ENCODE measurements around the gene TIMM10.

The TIMM10 gene

DNA sequence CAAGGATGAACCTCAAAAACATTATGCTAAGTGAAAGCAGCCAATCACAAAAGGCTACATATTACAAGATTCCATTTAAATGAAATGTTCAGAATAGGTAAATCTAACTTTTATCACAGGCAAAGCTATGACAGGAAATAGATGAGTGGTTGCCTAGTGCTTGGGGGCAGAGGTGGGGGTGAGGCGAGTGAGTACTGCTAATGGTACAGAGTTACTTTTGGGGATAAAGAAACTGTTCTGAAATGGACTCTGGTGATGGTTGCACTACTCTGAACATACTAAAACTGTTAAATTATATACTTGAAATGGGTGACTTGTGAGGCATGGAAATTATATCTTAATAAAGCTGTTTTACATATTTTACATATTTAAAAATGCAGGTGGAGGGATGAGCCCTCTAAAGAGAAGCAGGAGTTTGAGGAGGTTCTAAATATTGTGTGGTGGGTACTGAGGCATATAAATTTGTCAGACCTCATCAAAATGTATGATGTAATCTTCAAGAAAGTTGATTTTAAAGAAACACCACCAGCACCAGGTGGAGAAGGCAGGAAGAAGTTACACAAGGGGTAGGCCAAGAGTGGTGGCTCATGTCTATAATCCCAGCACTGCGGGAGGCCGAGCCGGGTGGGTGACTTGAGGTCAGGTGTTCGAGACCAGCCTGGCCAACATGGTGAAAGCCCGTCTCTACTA lies 18.7 kb downstream of the TIMM10 start:
- no peaks in the 10 kb centered on the region for H3K4me1 ChIP-seq (ENCODE audit: insufficient read depth, poor library complexity, severe bottlenecking)
- no peak overlapping the region for H3K27ac ChIP-seq (ENCODE audit: poor library complexity, severe bottlenecking)
- ATAC-seq (ENCODE audit: low read depth) (no peak), DNase-seq (ENCODE audit: low spot score) (no peak)
- no peaks in the 10 kb centered on the region for H3K36me3 ChIP-seq (ENCODE audit: low read depth)
- H3K27me3 ChIP-seq (ENCODE audit: insufficient read depth, poor library complexity, severe bottlenecking) = peaks cover 13% of the 10 kb centered on the region
- no peaks in the 10 kb centered on the region for H3K9me3 ChIP-seq (ENCODE audit: severe bottlenecking)
- H3K4me3 ChIP-seq (ENCODE audit: severe bottlenecking) = no peak overlapping the region
- TF ChIP-seq, protein P1, sequence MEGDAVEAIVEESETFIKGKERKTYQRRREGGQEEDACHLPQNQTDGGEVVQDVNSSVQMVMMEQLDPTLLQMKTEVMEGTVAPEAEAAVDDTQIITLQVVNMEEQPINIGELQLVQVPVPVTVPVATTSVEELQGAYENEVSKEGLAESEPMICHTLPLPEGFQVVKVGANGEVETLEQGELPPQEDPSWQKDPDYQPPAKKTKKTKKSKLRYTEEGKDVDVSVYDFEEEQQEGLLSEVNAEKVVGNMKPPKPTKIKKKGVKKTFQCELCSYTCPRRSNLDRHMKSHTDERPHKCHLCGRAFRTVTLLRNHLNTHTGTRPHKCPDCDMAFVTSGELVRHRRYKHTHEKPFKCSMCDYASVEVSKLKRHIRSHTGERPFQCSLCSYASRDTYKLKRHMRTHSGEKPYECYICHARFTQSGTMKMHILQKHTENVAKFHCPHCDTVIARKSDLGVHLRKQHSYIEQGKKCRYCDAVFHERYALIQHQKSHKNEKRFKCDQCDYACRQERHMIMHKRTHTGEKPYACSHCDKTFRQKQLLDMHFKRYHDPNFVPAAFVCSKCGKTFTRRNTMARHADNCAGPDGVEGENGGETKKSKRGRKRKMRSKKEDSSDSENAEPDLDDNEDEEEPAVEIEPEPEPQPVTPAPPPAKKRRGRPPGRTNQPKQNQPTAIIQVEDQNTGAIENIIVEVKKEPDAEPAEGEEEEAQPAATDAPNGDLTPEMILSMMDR (IDR thresholded peaks at IDR 0.05; ENCODE audit: poor library complexity, severe bottlenecking) = no peak

DNA sequence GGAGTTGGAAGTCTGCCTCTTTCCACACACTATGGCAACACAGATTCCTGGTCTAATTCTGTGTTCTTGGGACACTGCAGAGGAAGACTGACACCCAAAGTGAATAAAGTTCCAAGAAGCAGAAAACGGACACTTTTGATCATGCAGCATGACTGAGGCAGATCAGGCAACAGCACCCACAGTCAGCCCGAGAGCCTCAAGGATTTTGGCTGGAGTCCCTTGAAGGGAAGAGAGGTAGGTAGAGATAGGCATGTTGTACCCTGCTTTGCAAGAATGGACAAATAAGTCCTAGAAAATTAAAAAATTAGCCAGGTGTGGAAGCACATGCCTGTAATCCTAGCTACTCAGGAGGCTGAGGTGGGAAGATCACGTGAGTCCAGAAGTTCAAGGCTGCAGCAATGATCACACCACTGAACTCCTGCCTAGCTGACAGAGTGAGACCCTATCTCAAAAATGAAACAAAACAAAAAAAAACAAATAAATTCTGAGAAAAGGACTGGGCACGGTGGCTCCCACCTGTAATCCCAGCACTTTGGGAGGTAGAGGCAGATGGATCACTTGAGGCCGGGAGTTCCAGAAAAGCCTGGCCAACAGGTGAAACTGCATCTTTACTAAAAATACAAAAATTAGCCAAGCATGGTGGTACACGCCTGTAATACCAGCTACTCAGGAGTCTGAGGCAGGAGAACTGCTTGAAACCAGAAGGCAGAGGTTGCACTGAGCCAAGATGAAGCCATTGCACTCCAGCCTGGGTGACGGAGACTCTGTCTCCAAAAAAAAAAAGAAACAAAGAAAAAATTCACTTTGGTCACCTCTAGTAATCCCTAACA lies 22.0 kb downstream of the TIMM10 start:
- Histone ChIP-seq H3K4me3 (ENCODE audit: severe bottlenecking) (no peak overlapping the region), H3K27ac (ENCODE audit: poor library complexity, severe bottlenecking) (no peak overlapping the region), H3K4me1 (ENCODE audit: insufficient read depth, poor library complexity, severe bottlenecking) (no peaks in the 10 kb centered on the region), H3K27me3 (ENCODE audit: insufficient read depth, poor library complexity, severe bottlenecking) (no peaks in the 10 kb centered on the region), H3K36me3 (ENCODE audit: low read depth) (no peaks in the 10 kb centered on the region), H3K9me3 (ENCODE audit: severe bottlenecking) (no peaks in the 10 kb centered on the region)
- TF ChIP-seq, protein P1 (IDR thresholded peaks at IDR 0.05; ENCODE audit: poor library complexity, severe bottlenecking) = no peak
- ATAC-seq (ENCODE audit: low read depth) (no peak), DNase-seq (ENCODE audit: low spot score) (no peak)

DNA sequence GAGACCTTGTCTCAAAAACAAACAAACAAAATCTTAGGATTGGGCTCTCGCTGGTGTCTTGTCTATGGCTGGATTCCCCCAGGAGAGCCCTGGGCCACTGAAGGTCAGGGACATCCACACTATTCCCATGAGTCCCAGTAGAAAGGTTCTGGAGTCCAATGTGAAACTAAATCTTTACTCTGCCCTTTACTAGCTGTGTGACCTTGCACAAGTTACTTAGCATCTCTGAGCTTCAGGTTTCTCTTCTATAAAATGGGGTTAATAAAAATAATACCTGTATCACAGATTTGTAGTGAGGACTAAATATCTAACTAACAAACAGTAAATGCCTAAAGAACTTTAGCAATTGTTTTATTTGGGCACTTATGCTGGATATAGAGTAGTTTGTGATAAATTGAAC lies 24.0 kb downstream of the TIMM10 start:
- H3K4me1 ChIP-seq (ENCODE audit: insufficient read depth, poor library complexity, severe bottlenecking) = no peaks in the 10 kb centered on the region
- no peaks in the 10 kb centered on the region for H3K9me3 ChIP-seq (ENCODE audit: severe bottlenecking)
- no peak overlapping the region for H3K4me3 ChIP-seq (ENCODE audit: severe bottlenecking)
- no peak overlapping the region for H3K27ac ChIP-seq (ENCODE audit: poor library complexity, severe bottlenecking)
- DNase-seq (ENCODE audit: low spot score) (no peak), ATAC-seq (ENCODE audit: low read depth) (no peak)
- H3K27me3 ChIP-seq (ENCODE audit: insufficient read depth, poor library complexity, severe bottlenecking) = no peaks in the 10 kb centered on the region
- H3K36me3 ChIP-seq (ENCODE audit: low read depth) = no peaks in the 10 kb centered on the region
- TF ChIP-seq, protein P1 (IDR thresholded peaks at IDR 0.05; ENCODE audit: poor library complexity, severe bottlenecking) = no peak

DNA sequence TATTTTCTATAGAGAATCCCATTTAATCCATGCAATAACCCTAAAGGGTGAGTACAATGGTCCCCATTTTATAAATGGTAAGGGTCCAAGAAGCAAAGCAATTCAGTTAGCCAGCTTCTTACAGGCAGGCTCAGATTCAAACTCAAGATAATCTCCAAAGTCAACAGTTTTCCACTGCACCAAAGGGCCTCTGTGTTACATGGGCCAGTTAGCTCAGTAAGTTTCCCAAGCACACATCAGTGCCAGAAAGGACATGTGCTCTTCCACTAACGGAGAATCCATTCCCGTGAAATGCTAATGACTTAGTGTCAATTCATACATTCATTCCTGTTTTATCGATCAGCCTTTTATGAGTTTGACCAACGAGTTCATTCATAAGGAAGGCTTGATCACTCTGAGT lies 26.0 kb downstream of the TIMM10 start:
- no peak for ATAC-seq (ENCODE audit: low read depth)
- Histone ChIP-seq H3K36me3 (ENCODE audit: low read depth) (no peaks in the 10 kb centered on the region), H3K4me1 (ENCODE audit: insufficient read depth, poor library complexity, severe bottlenecking) (no peaks in the 10 kb centered on the region), H3K4me3 (ENCODE audit: severe bottlenecking) (no peak overlapping the region), H3K27me3 (ENCODE audit: insufficient read depth, poor library complexity, severe bottlenecking) (no peaks in the 10 kb centered on the region), H3K27ac (ENCODE audit: poor library complexity, severe bottlenecking) (no peak overlapping the region), H3K9me3 (ENCODE audit: severe bottlenecking) (no peaks in the 10 kb centered on the region)
- TF ChIP-seq, protein P1 (IDR thresholded peaks at IDR 0.05; ENCODE audit: poor library complexity, severe bottlenecking) = no peak
- no peak for DNase-seq (ENCODE audit: low spot score)

DNA sequence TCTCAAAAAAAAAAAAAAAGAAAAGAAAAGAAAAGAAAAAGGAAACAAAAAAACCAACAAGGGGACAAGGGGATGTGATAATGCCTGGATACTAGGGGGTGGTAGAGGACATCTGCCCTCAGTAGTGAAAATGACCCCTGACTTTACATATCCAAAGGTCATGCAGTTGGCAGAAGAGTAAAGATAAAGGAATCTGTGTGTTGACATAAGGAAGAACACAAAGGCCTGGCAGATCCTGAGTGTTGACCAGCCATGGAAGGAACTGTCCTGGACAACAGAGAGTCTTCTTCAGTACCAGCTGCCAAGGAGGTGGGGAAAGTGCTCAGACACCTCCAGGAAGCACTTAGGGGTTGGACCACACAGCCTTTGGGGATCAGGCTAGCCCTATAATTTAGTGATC lies 27.7 kb downstream of the TIMM10 start:
- TF ChIP-seq, protein P1 (IDR thresholded peaks at IDR 0.05; ENCODE audit: poor library complexity, severe bottlenecking) = no peak
- no peaks in the 10 kb centered on the region for H3K4me1 ChIP-seq (ENCODE audit: insufficient read depth, poor library complexity, severe bottlenecking)

More for the DNA sequence above, 27.7 kb downstream of the TIMM10 start:
- no peaks in the 10 kb centered on the region for H3K27me3 ChIP-seq (ENCODE audit: insufficient read depth, poor library complexity, severe bottlenecking)
- no peaks in the 10 kb centered on the region for H3K36me3 ChIP-seq (ENCODE audit: low read depth)
- no peaks in the 10 kb centered on the region for H3K9me3 ChIP-seq (ENCODE audit: severe bottlenecking)
- no peak overlapping the region for H3K4me3 ChIP-seq (ENCODE audit: severe bottlenecking)
- DNase-seq (ENCODE audit: low spot score) = no peak
- no peak overlapping the region for H3K27ac ChIP-seq (ENCODE audit: poor library complexity, severe bottlenecking)
- ATAC-seq (ENCODE audit: low read depth) = no peak

Data from RWPE2 (cell line).